Inferior parietal cortex (tissue), 1 donor: ENCODE measurements around the gene RTP1.
"Not testable (repeated sequence)": the region's sequence is repeated elsewhere in the genome, so short reads cannot be mapped to it uniquely, and the experiment has no call there.

Experiments
- DNase-seq: peaks from one replicate; pipeline ENCODE4 v3.0.0-alpha.2; 2016; ENCODE audit errors: extremely low spot score

Gene RTP1

DNA sequence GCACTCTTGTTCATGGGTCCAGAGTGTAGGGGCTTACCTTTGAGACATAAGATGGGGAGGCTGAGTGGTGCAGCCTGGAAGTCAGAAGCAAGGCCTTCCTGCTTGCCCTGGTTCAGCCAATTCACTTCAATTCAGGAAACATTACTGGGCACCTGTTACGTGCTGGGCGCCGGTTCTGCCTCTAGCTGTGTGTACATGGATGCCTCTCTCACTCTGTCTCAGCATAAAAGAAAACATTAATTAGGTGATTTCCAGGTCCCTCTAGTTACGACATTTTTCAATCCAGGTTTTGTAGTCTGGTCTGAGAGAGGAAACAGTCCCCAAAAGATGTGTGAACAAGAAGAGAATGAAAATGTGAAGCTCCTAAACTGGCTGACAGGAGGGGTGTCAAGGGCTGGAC lies 1.2 kb downstream of the RTP1 start:
- DNase-seq = no peak

DNA sequence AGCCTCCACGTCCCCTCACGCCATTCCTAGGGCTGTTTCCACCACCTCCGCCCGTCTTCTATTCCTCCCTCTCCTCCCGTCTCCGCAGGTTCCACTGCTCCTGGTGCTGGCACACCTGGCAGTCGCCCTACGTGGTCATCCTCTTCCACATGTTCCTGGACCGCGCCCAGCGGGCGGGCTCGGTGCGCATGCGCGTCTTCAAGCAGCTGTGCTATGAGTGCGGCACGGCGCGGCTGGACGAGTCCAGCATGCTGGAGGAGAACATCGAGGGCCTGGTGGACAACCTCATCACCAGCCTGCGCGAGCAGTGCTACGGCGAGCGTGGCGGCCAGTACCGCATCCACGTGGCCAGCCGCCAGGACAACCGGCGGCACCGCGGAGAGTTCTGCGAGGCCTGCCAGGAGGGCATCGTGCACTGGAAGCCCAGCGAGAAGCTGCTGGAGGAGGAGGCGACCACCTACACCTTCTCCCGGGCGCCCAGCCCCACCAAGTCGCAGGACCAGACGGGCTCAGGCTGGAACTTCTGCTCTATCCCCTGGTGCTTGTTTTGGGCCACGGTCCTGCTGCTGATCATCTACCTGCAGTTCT lies 2.3 kb downstream of the RTP1 start:
- DNase-seq = not testable (repeated sequence)

- DNase-seq = no peak
Measured at GRCh38 chr3:187205683-187206082, 8.4 kb downstream of the RTP1 start.

DNA sequence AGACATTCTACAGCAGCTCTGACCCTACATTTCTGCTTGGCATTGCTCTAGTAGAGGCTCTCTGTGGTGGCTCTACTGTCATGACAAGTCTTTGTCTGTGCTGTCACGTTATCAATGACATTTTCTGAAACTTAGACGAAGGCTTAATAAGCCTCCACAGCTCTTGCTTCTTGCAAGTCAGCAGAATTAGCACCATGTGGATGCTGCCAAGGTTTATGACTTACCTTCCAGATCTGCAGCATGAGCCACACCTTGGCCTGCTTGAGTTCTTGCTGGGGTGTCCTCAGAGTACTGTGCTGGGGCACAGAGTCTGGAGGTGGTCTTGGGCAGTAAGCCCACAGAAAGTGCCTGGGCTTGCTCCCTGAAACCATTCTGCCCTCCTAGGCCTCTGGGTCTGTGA lies 9.8 kb downstream of the RTP1 start:
- no peak for DNase-seq

GRCh38 chr3:187207624-187208023 lies 10.3 kb downstream of the RTP1 start:
- no peak for DNase-seq

- DNase-seq = no peak
Measured at GRCh38 chr3:187208159-187208558, 10.9 kb downstream of the RTP1 start.

DNA sequence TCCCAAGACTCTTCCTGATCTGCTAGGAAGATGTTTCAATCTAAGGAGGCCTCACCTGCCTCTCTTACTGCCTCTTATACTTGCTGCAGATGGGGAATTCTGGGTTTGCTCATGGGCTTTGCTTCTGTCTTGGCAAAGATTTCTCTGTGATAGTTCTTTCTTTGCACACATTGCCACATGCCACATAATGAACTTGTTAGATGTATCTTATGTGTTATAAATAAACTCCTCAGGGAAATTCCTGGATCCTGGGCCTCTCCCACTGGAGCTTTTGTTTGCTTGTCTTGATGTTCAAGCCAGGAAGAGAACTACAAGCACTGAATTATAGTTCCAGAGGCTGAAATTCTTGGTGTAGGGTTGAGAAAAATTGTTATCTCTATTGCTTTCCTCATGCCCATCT lies 12.2 kb downstream of the RTP1 start:
- DNase-seq = no peak

- DNase-seq = no peak
Measured at GRCh38 chr3:187210091-187210490, 12.8 kb downstream of the RTP1 start.

DNA sequence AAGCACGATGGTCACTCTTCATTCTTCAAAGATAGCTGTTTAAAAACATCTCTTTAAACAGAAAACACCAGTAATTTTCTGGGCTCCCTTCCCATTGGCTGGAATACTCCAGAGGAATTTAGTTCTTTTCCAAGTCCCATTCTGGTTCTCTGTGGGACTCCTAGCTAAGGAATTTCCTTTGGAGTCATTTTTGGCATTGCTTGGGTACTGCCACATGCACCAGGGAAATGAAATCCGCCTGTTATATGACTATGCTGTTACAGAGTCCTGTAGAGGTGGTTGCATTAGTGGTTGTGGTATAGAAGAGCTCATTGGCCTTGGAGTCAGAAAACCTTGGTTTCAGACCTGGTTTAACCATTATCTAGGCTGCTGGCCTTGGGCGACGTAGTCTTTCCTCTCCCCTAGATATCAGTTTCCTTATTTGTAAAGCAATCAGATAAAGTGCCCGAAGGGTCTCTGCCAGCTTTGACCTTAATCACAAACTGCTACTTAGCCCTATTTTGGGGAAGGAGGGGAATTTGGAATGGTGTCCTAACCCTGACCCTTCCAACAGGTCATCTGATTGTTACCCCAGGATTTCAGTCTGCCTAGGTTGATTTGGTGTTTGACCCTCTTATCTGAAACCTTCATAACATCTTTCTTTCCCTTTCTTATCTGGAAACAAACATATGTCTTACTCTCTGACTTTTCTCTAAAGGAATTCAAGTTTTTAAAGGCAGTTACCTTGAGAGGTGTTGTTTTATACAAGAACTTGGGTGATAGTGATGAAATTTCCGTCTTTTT lies 13.4 kb downstream of the RTP1 start:
- DNase-seq = no peak

- DNase-seq = no peak
Measured at GRCh38 chr3:187211532-187212195, 14.4 kb downstream of the RTP1 start.

DNA sequence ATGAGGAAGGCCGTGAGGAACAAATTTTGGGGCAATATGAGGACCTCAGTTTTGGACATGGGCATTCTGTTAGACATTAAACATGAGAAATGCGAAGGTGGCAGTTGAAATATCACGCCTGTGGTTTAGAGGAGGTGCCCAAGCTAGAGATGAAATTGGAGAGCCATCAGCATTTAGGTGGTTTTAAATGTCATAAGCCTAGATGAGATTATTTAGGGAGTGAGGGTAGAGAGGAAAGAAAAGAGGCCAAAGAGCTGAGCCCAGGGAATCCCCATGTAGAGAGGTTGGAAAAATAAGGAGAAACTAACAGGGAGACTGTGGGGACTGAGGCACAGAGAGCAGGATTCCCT lies 14.9 kb downstream of the RTP1 start:
- DNase-seq = no peak

DNA sequence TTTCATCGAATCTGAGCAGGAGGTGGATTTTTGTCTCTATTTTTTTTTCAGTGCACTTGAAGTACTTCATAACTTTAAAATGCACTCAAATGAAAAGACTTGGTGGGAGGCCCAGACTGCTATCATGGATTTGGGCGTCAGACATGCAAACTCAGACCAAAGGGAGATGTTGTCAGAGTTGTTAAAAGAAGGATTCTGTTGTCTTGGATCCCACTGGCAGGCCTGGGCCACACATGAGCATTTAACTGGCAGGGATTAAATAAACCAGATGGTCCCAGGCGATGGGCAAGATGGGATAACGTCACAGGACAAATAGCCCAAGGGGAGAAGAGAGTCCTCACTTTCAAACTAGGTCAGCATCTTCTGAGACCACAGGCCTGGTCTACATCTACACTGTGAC lies 15.4 kb downstream of the RTP1 start:
- no peak for DNase-seq

DNA sequence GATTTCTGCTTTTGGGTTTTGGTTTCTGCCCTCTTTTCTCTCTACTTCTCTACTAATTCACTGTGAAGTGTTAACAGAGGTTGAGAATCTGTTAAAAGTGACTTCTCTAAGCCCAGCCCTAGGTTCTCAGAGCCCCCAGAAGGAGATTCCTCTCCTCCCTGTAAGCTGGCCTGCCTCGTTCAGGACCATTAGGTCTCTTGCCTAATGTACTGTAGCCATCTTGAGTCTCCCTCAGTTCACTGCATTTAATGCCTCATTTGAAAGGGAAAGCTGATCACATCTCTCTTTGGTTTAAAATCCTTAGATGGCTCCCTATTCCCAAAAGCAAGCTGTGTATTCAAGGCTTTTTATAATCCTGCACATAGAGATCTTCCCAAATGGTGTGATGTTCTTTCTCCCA lies 16.3 kb downstream of the RTP1 start:
- DNase-seq = no peak

- no peak for DNase-seq
Measured at GRCh38 chr3:187215460-187215859, 18.2 kb downstream of the RTP1 start.

DNA sequence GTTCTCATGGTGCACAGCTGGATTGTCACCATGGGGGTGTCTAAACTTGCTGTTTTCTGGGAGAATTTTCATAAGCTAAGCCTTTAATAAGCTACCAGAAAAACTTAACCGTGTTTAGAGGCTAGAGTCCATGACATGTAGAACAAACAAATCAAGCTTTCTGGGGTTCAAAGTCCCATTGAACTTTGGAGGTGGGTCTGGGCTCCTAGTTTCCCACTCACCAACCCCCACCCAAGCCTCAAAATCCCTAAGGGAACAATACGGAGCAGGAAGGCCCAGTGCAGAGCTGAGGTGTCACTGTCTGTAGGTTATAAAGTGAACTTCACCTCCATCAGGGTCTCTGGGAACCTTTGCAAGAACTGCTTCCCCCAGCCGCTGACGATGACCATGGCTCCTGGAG lies 25.5 kb downstream of the RTP1 start:
- DNase-seq = no peak

GRCh38 chr3:187223799-187224198 lies 26.5 kb downstream of the RTP1 start:
- no peak for DNase-seq

DNA sequence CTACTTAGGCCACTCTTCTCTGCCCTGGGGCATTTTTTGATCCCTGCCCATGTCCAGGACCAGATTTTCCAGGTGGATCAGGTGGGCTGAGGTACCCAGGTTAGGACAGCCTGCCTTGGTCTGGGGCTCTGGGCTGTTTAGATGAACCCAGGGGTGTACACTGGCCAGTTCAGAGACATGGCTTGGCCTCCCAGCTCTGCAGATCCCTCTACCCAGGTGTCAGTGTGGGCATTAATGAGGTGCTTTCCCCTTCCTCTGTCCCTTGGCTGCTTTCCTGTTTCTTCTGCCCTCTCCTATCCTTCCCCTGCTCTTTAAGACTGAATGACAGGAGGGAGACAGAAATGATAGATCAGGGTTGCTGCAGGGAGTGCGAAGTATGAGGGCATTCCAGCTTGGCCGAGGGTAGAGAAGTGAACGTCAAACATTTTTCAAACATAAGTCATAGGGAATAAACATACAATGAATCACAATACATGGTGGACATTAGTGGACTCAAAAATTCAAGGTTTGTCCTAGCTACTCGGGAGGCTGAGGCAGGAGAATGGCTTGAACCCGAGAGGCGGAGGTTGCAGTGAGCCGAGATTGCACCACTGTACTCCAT lies 30.5 kb downstream of the RTP1 start:
- DNase-seq = no peak

- DNase-seq = no peak
Measured at GRCh38 chr3:187228740-187229139, 31.5 kb downstream of the RTP1 start.

DNA sequence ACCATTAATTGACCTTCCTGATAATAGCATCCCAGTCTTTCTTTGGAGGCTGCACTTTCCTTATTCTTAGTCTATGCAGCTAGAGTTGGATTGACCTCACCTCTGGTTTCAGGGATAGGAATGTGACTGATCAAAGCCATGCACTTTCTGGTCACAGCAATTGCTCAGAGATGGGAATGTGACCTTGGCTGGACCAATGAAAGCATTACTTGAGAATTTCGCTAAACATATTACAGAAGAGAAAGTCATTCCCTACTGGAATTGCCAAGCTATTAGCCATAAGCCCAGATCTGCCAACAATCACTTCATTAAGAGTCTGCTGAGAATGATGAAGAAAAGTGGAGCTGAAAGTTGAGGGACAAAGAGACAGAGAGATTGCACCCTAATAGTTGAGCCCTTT lies 32.7 kb downstream of the RTP1 start:
- no peak for DNase-seq

GRCh38 chr3:187236962-187237361 lies 39.7 kb downstream of the RTP1 start:
- DNase-seq = no peak

DNA sequence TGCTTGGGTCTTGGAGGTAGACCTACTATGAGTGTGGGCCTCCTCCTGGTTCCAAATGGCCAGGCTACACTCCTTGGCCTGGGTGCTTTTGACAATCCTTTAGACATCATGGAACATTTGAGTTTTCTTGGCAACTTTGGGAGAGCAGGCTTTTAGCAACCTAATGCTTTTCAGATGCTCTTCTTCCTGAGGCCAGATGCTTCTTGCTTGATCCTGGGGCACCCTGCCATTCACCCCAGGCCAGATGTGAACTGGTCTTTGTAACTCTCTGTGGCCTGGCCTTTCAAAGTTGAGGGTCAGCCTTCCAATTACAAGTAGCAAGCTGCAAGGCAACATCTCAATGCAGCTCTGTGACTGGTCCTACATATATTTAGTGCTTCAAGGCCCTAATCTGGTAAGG lies 40.5 kb downstream of the RTP1 start:
- no peak for DNase-seq

DNA sequence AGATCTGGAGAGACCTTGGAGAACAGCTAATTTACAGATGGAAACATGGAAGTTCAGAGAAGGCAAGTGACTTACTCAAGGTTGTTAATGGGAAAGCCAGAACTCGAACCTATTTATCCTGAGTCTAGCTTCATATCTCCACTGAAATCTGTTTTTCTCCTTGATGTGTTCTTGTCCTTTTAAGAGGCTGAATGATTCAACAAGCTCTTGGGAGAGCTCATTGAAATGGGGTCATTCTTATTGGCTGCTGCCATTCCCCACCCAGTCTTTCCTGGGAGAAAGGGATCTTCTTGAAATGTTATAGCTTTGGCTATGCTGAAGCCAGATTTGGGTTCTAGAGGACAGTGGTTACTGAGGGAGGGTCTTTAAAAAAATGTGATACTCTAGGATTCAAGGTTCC lies 41.0 kb downstream of the RTP1 start:
- DNase-seq = no peak

- DNase-seq = not testable (repeated sequence)
Measured at GRCh38 chr3:187238835-187239234, 41.5 kb downstream of the RTP1 start.
